Adrenal gland (tissue), 5 donors: ENCODE data around the gene CSHL1.
"Not testable (repeated sequence)": the region's sequence is repeated elsewhere in the genome, so short reads cannot be mapped to it uniquely, and the experiment has no call there.

Source experiments
- POLR2A ChIP-seq, 2 donors: fragments of 450-650 bp; IDR thresholded peaks; one replicate each; pipeline ENCODE4 v1.6.1; 2017; ENCODE audit warnings: antibody characterized with exemption in 2 of 2, mild to moderate bottlenecking in 2 of 2, moderate library complexity in 1 of 2
- TF ChIP-seq, protein P1 (sequence below), 6 experiments: fragments of 450-650 bp in 4 of 6; fragments of 200-600 bp in 2 of 6; sonication (generic) in 1 of 6; IDR thresholded peaks; 1 replicate in 5 of 6; 2 replicates in 1 of 6; pipeline versions ENCODE4 v1.5.1 to v1.8.0; 2016 to 2021; ENCODE audit warnings: antibody characterized with exemption in 6 of 6, mild to moderate bottlenecking in 2 of 6, moderate library complexity in 1 of 6
- donor health status: DM: no; HTN: no; CAD: no.

DNA sequence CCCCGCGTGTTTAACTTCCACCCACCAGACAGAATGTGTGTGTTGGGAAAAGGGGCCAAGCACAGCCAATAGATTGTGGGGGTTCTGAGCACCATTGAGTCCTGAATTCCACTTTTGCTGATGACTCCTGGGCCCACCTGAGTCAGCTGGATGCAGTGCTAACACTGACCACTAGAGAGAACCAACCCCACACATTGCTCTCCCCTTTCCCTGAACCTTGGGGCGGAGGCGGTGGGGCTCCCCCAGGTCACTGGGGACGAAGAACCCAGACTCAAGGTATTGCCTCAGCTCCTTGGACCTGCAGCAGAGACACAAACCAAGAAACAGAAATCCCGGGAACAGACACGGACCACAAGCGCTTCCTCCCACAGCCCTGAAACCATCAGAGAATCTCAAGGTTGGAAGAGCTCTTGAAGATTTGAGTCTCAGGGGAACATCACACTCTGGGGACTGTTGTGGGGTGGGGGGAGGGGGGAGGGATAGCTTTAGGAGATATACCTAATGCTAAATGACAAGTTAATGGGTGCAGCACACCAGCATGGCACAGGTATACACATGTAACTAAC is 36.9 kb downstream of the CSHL1 start:
- TF ChIP-seq POLR2A (IDR thresholded peaks at IDR 0.05), result not testable (repeated sequence)
- TF ChIP-seq, protein P1, sequence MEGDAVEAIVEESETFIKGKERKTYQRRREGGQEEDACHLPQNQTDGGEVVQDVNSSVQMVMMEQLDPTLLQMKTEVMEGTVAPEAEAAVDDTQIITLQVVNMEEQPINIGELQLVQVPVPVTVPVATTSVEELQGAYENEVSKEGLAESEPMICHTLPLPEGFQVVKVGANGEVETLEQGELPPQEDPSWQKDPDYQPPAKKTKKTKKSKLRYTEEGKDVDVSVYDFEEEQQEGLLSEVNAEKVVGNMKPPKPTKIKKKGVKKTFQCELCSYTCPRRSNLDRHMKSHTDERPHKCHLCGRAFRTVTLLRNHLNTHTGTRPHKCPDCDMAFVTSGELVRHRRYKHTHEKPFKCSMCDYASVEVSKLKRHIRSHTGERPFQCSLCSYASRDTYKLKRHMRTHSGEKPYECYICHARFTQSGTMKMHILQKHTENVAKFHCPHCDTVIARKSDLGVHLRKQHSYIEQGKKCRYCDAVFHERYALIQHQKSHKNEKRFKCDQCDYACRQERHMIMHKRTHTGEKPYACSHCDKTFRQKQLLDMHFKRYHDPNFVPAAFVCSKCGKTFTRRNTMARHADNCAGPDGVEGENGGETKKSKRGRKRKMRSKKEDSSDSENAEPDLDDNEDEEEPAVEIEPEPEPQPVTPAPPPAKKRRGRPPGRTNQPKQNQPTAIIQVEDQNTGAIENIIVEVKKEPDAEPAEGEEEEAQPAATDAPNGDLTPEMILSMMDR (IDR thresholded peaks at IDR 0.05), result not testable (repeated sequence)
